ENCODE data around the gene MAN2A2.

MAN2A2 gene

GRCh38 chr15:90876046-90876445 is 27.1 kb upstream of the MAN2A2 start:
- no peak for DNase-seq (ENCODE audit: low read depth)
- no peak overlapping the region for H3K4me3 ChIP-seq (ENCODE audit: low read depth, low read length)
- TF ChIP-seq, protein P1, sequence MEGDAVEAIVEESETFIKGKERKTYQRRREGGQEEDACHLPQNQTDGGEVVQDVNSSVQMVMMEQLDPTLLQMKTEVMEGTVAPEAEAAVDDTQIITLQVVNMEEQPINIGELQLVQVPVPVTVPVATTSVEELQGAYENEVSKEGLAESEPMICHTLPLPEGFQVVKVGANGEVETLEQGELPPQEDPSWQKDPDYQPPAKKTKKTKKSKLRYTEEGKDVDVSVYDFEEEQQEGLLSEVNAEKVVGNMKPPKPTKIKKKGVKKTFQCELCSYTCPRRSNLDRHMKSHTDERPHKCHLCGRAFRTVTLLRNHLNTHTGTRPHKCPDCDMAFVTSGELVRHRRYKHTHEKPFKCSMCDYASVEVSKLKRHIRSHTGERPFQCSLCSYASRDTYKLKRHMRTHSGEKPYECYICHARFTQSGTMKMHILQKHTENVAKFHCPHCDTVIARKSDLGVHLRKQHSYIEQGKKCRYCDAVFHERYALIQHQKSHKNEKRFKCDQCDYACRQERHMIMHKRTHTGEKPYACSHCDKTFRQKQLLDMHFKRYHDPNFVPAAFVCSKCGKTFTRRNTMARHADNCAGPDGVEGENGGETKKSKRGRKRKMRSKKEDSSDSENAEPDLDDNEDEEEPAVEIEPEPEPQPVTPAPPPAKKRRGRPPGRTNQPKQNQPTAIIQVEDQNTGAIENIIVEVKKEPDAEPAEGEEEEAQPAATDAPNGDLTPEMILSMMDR (IDR thresholded peaks at IDR 0.05; ENCODE audit: control insufficient read depth, extremely low read depth, insufficient read depth) = no peak

- TF ChIP-seq, protein P1 (IDR thresholded peaks at IDR 0.05; ENCODE audit: control insufficient read depth, extremely low read depth, insufficient read depth) = no peak
- H3K4me3 ChIP-seq (ENCODE audit: low read depth, low read length) = no peak overlapping the region
- DNase-seq (ENCODE audit: low read depth) = no peak
These were observed 26.5 kb upstream of the MAN2A2 start for GRCh38 chr15:90876512-90877170.

DNA sequence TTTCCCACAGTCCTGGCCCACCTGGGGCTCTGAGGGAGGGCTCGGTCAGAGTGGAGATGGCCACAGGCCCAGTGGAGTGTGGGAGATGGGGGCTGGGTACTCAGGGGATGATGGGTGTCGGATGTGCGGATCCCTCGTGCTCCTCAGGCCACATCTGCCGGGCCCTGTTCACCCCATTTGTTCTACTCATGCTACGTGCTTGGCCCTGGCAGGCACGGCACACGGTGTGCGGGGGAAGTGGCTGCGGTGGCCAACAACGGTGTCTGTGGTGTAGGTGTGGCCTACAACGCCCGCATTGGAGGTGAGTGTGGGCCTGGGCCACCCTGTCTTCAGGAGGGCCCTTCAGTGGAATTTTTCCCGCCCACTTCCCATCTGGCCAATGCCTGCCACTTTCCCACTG is 25.8 kb upstream of the MAN2A2 start:
- DNase-seq (ENCODE audit: low read depth) = no peak
- no peak overlapping the region for H3K4me3 ChIP-seq (ENCODE audit: low read depth, low read length)
- TF ChIP-seq, protein P1 (IDR thresholded peaks at IDR 0.05; ENCODE audit: control insufficient read depth, extremely low read depth, insufficient read depth) = no peak

DNA sequence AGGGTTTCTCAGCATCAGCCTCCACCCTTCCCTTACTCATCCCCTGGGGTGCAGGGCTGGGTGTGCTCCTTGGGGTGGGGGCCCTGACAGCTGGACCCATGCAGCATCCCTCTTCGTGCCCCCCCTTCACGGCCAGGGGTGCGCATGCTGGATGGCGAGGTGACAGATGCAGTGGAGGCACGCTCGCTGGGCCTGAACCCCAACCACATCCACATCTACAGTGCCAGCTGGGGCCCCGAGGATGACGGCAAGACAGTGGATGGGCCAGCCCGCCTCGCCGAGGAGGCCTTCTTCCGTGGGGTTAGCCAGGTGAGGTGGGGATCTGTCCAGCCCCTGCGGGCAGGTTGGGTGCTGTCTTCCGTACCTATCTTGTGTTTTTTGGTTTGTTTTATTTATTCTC is 25.1 kb upstream of the MAN2A2 start:
- H3K4me3 ChIP-seq (ENCODE audit: low read depth, low read length) = no peak overlapping the region
- TF ChIP-seq, protein P1 (IDR thresholded peaks at IDR 0.05; ENCODE audit: control insufficient read depth, extremely low read depth, insufficient read depth) = no peak
- no peak for DNase-seq (ENCODE audit: low read depth)

DNA sequence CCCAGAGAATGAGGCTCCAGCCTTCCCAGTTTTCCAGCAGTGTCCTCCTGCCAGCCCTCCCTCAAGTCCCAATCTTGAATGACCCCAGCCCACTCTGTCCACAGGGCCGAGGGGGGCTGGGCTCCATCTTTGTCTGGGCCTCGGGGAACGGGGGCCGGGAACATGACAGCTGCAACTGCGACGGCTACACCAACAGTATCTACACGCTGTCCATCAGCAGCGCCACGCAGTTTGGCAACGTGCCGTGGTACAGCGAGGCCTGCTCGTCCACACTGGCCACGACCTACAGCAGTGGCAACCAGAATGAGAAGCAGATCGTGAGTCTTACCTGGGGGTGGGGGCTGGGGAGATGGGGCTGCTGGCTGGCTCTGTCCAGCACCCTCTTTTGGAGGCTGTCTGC is 24.4 kb upstream of the MAN2A2 start:
- TF ChIP-seq, protein P1 (IDR thresholded peaks at IDR 0.05; ENCODE audit: control insufficient read depth, extremely low read depth, insufficient read depth) = no peak
- no peak overlapping the region for H3K4me3 ChIP-seq (ENCODE audit: low read depth, low read length)
- no peak for DNase-seq (ENCODE audit: low read depth)

- no peak for DNase-seq (ENCODE audit: low read depth)
- TF ChIP-seq, protein P1 (IDR thresholded peaks at IDR 0.05; ENCODE audit: control insufficient read depth, extremely low read depth, insufficient read depth) = no peak
- H3K4me3 ChIP-seq (ENCODE audit: low read depth, low read length) = no peak overlapping the region
These were observed 23.3 kb upstream of the MAN2A2 start for GRCh38 chr15:90879730-90880366.

Measured in LNCaP clone FGC (cell line).